Measurements from ENCODE around the gene SMPD1. TPM values are rescaled to one million over a fixed set of nuclear protein-coding genes. Genes with fewer than 3 reads are reported as not detected.

Gene SMPD1
- total and polyA plus RNA-seq, 2 of the 8 experiments (the other 6 are each of a cell fraction or from before 2014, with no cell fraction given) = 1.9 to 2.4 TPM

DNA sequence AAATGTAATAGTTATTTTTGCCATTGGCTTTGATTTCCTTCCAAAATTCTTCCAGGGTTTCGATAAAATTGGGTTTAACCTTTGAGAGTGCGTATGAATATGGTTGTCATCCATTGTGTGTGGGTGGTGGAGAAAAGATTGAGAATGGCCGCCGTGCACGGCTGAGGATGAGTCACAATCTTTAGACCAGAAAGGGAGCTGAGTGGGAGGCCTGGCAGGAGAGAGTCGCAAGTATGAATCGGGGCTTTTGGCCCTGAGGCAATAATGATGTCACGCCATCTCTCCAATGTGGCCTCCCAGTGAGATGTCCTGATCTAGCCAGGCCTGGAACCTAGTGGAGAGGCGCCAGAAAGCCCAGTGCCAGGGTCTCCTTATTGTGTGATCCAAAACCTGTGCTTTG, 33.1 kb upstream of the SMPD1 start (continued):
- TF ChIP-seq NRF1 (IDR thresholded peaks at IDR 0.05; ENCODE audit: low read depth, low read length) = no peak
- TF ChIP-seq GABPA (IDR thresholded peaks at IDR 0.05; ENCODE audit: borderline replicate concordance, insufficient read depth, low read length) = no peak
- TF ChIP-seq JUN (IDR thresholded peaks at IDR 0.05; ENCODE audit: low read depth, low read length) = no peak
- TF ChIP-seq CHD2 (IDR thresholded peaks at IDR 0.05; ENCODE audit: low read length) = no peak
